GM19239 (cell line): ENCODE results near the gene UPP1.

Source experiments
- DNase-seq: peaks from one replicate; pipeline ENCODE4 v3.0.0; 2011; ENCODE audit warnings: low spot score; ENCODE audit not compliant: insufficient read length
- FAIRE-seq: peaks from 2 replicates; lab custom pipeline; 2011; peaks lifted over from hg19 to GRCh38; lab: Jason Lieb, UNC

UPP1 gene

GRCh38 chr7:48084727-48085432 is 4.2 kb upstream of the UPP1 start:
- peak; percentile 93 for FAIRE-seq
- peak; percentile 65 for DNase-seq

GRCh38 chr7:48085433-48085791 is 3.7 kb upstream of the UPP1 start:
- FAIRE-seq (no peak), DNase-seq (no peak)

GRCh38 chr7:48085942-48086341 is 3.1 kb upstream of the UPP1 start:
- DNase-seq (no peak), FAIRE-seq (peak; percentile 8)

- DNase-seq = no peak
- peak; percentile 93 for FAIRE-seq
Observed at GRCh38 chr7:48087349-48087748, 1.7 kb upstream of the UPP1 start.

- DNase-seq (no peak), FAIRE-seq (peak; percentile 94)
Observed at GRCh38 chr7:48088559-48089045, 463 bp upstream of the UPP1 start.

GRCh38 chr7:48090095-48090805 is 1.2 kb downstream of the UPP1 start:
- FAIRE-seq = no peak
- DNase-seq = no peak

- no peak for DNase-seq
- FAIRE-seq = no peak
Observed at GRCh38 chr7:48091506-48092433, 2.7 kb downstream of the UPP1 start.

- DNase-seq = no peak
- no peak for FAIRE-seq
Observed at GRCh38 chr7:48094861-48095293, 5.8 kb downstream of the UPP1 start.

- FAIRE-seq (no peak), DNase-seq (no peak)
Observed at GRCh38 chr7:48096273-48096672, 7.2 kb downstream of the UPP1 start.

GRCh38 chr7:48097521-48098231 is 8.6 kb downstream of the UPP1 start:
- DNase-seq (no peak), FAIRE-seq (no peak)

- DNase-seq (no peak), FAIRE-seq (no peak)
Observed at GRCh38 chr7:48098846-48099245, 9.8 kb downstream of the UPP1 start.

- FAIRE-seq = no peak
Observed at GRCh38 chr7:48099781-48100180, 10.7 kb downstream of the UPP1 start.

GRCh38 chr7:48101352-48101751 is 12.3 kb downstream of the UPP1 start:
- FAIRE-seq (no peak), DNase-seq (no peak)

More at GRCh38 chr7:48099781-48100180, 10.7 kb downstream of the UPP1 start:
- no peak for DNase-seq

- DNase-seq (no peak), FAIRE-seq (no peak)
Observed at GRCh38 chr7:48101968-48102367, 12.9 kb downstream of the UPP1 start.

GRCh38 chr7:48102530-48102929 is 13.5 kb downstream of the UPP1 start:
- no peak for FAIRE-seq

GRCh38 chr7:48105045-48105444 is 16.0 kb downstream of the UPP1 start:
- FAIRE-seq (no peak), DNase-seq (no peak)

More at GRCh38 chr7:48102530-48102929, 13.5 kb downstream of the UPP1 start:
- DNase-seq = no peak

GRCh38 chr7:48106906-48107659 is 18.0 kb downstream of the UPP1 start:
- no peak for DNase-seq
- FAIRE-seq = no peak

- FAIRE-seq (no peak), DNase-seq (no peak)
Observed at GRCh38 chr7:48107926-48108472, 18.9 kb downstream of the UPP1 start.
